HCEC 1CT (cell line): ENCODE data around the gene KAT7.
A peak's percentile ranks its signal among the peaks of the same experiment; 100 is the strongest.

Experiments used
- DNase-seq: peaks from one replicate; pipeline ENCODE4 v3.0.0-alpha.2; 2017

Gene KAT7

GRCh38 chr17:49843774-49844350 is 55.4 kb downstream of the KAT7 start:
- DNase-seq: no peak

DNA sequence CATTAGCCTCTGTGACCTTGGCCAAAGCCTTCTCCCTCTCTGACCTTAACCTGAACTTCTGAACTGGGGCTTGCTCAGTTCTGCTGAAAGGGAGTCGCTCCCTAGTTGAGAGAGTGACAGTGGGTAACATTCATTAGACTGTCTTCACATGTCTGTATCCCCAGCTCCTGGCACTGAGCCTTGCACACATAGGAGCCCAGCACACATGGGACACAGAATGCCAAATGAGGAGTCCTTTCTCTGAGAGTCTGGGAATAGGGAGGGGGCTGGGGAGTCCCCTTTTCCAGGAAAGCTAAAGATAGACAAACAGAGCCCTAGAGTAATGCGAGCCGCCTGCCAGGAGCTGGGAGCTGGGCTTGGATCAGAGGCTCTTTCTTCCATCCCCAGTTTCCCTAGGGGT is 56.8 kb downstream of the KAT7 start:
- no peak for DNase-seq

- no peak for DNase-seq
These were observed 58.6 kb downstream of the KAT7 start for GRCh38 chr17:49846938-49847712.

- DNase-seq: no peak
These were observed 59.6 kb downstream of the KAT7 start, which contains the start of gene TAC4 for GRCh38 chr17:49848019-49848473. Gene TAC4 (minus strand): TSS chr17:49848069. CDS start chr17:49848017, 52 bp downstream.

- no peak for DNase-seq
These were observed 60.3 kb downstream of the KAT7 start for GRCh38 chr17:49848739-49849138.

GRCh38 chr17:49850218-49850610 is 61.7 kb downstream of the KAT7 start:
- no peak for DNase-seq

- no peak for DNase-seq
These were observed 62.4 kb downstream of the KAT7 start for GRCh38 chr17:49850772-49851386.

GRCh38 chr17:49851387-49852291 is 63.2 kb downstream of the KAT7 start:
- peak; percentile 46 for DNase-seq

GRCh38 chr17:49853470-49854015 is 65.1 kb downstream of the KAT7 start:
- DNase-seq: no peak

DNA sequence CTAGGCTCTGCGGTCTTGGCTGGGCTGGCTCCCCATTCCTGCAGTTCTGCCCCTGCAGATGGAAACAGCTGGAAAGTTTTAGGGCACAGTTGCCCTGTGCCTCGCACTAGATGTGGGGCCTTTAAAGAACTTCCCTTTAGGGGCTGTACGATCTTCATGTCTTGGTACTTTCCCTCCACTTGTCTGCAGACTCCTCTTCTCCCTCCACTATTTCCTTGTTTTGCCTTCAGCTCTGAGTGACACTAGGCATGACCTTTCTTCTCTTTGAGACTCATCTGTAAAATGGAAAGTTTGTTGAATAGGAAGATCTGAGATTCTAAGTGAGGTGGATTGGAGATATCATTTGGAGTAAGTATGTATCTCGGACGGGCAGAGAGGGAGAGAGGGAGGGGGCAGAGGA is 65.6 kb downstream of the KAT7 start:
- DNase-seq: no peak

DNA sequence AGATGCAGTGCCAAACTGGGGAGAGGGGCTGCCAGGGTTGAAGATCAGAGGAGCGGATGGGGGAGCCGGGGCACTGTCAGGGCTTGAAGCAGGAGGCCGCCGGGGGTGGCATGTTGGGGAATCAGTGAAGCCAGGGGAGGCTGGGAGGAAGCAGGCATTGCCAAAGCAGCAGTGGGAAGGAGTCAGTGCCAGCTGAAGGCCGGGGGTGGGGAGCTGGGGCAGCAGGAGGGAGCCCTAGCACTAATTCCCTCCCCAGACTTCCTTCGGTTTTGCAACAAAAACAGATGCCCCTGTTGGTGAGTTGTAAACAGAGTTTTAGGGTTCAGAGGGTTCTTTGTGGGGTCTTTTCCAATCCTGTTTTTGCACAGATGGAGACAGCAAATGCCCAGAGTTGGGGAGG is 70.3 kb downstream of the KAT7 start:
- no peak for DNase-seq

- DNase-seq: no peak
These were observed 71.8 kb downstream of the KAT7 start for GRCh38 chr17:49859991-49860953.

GRCh38 chr17:49861150-49861884 is 72.8 kb downstream of the KAT7 start:
- peak; percentile 27 for DNase-seq

DNA sequence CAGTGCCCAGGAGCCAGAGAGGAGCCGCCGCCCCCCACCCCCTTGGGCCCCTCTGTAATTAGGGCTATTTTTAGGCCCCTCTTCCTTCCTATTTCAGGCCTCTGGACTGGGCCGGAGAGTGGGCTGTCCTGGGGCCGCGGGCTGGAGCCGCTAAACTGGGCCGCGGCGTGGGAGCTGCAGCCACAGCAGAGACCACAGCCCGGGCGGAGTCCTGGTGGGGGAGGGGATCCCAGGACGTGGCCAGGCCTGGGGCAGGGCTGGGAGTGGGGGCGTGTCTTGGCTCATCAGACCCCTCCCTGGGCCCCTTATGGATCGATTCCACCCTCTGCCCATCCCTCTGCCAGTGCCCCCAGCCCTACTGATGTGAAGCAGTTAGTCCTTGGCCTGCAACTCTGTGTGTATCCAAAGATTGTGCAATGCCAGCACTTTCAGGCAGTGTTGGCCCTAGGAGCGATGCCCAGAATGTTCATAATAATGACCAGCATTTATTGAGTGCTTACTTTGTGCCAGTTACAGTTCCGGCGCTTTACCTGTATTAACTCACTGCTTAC is 74.4 kb downstream of the KAT7 start:
- DNase-seq: no peak

DNA sequence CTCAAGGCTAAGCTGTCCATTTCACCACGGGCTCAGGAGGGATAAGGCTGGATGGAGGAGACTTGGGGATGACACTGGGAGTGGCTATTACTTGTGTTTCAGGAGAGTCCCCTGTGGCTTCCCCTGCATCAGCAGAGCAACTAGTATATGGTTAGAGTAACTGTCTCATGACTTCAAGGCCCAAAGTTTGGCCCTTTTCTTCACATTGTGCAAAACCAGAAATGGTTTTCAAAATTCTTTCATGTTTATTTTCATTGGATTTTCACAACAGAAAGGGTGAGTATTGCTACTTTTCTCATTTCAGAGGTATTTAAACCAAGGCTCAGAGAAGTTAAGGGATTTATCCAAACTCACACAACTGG is 77.5 kb downstream of the KAT7 start:
- no peak for DNase-seq

GRCh38 chr17:49866882-49867413 is 78.5 kb downstream of the KAT7 start:
- DNase-seq: no peak

DNA sequence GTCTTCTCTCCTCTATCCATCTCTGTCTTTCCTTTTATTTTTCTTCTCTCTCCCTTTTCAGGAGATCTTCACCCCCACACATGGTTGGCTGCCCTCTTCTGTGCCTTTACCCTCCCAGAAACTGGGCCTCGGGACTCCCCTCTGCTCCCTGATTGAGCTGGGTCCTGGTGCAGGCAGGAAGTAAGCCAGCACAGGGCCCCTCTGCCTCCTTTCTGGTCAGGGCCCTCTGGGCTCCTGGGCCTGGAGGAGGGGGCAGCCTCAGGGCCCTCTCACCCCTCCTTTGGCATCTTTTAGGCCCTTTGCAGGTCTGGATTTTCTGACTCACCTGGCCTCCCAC is 80.5 kb downstream of the KAT7 start:
- no peak for DNase-seq

DNA sequence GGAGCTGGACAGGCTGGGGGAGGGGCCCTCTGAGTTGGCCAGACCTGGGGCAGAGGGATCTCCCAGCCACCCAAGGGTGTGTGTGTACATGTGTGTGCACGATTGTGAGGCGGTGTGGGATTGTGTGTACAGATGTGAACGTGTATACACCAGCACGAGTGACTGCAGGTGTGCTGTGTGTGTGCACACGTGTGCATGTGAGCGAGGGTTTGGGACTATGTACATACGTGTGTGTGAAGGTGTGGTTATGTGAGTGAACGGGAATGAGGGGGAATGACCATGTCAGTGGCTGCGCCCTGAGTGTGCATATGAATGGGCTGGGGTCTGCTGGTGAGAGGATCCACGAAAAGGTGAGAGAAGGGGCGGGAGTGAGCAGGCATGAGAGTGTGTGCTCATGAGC is 81.8 kb downstream of the KAT7 start:
- DNase-seq: no peak

DNA sequence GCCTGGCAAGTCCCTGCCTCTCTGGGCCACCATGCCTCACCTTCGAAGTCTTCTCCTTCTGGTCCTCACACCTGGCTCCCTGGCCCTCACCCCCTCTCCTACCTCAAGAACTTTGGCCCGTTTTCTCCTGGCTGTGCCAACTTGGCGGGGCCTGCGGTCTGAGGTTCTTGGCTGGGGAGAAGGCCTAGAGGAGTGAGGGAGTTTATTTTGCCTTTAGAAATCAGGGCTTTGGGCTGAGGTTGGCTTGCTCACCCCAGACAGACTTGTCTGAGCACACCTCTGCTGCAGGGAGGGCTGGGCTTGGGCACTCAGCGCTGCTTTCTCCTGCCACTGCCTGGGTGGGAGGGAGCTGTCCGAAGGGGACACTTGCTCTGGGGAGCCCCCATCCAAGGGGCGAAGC is 82.7 kb downstream of the KAT7 start:
- no peak for DNase-seq

DNA sequence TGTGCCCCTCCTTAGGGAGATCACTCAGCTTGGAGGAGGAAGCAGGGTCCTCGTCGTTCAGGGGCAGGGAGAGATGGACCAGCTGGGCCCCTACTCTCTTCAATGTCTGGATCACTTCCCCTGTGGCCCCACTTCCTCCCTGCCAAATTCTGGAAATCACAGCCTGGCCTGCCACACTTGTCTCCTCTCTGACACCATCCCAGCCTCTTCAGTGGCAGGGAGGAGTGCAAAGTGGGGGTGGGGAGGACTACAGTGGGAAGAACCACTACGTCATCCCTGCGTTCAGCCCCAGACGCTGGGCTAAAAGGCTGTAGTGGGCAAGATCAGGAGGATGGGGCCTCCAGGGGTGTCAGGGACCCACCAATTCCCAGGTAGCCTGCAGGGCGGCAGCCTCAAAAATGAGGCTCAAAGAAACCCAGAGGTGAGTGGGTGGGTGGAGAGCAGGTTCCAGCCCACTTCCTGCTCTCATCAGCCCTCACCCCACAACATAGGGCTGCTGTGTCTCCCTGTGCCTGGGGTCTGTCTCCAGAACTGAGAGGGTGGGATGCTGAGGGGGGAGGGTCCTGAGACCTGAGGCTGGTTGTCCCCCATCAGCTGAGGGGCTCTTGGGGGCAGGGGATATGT is 84.4 kb downstream of the KAT7 start:
- DNase-seq: no peak
